K562 (cell line): Measurements from ENCODE around the gene SIGMAR1. TPM values are rescaled to one million over a fixed set of nuclear protein-coding genes. Genes with fewer than 3 reads are reported as not detected.

Source experiments
- ATAC-seq: fragments of 200-7000 bp; cut with Tn5 transposase; 3 replicates; pipeline ENCODE4 v1.9.1; 2020; ENCODE audit warnings: moderate library complexity
- BruUV-seq: library from RNA; stranded (reverse); fragments of 400-500 nt; replicated peaks from 2 replicates; lab custom pipeline; 2021; lab: Mats Ljungman, UMichigan
- CTCF ChIA-PET: fragments of 300-600 bp; formaldehyde crosslinking; extraction: SDS; loops from one replicate; lab custom pipeline; 2021; ENCODE audit warnings: low intra/inter-chr PET ratio; lab: Yijun Ruan, JAX
- POLR2A ChIA-PET: fragments of 300-600, 350-650 bp; sonication (Branson Sonifier 250); formaldehyde crosslinking; extraction: SDS; loops from one replicate; lab custom pipeline; 2021; ENCODE audit warnings: antibody characterized with exemption, inconsistent platforms; lab: Yijun Ruan, JAX
- DNase-seq, 4 experiments: peaks; one replicate each; pipeline versions ENCODE4 v3.0.0 to v3.0.0-alpha.2; 2011 to 2018; ENCODE audit warnings: low spot score in 3 of 4, mixed read lengths in 3 of 4; ENCODE audit errors: extremely low read depth in 1 of 4
- FAIRE-seq: peaks from 2 replicates; lab custom pipeline; 2011; peaks lifted over from hg19 to GRCh38; lab: Jason Lieb, UNC
- H2AFZ ChIP-seq: 2 replicates; pipeline ENCODE4 v1.6.0; 2011; ENCODE audit warnings: low read depth, low read length, control low read depth, inconsistent platforms
- H3K27ac ChIP-seq: fragments of 200-600 bp; 3 replicates; pipeline ENCODE4 v1.8.0; 2011; ENCODE audit warnings: low read depth, mild to moderate bottlenecking, control low read depth, inconsistent platforms, low read length, moderate library complexity, mixed read lengths; ENCODE audit errors: extremely low read depth
- H3K27me3 ChIP-seq, 2 experiments: fragments of 300-600 bp in 1 of 2; 2 replicates in 1 of 2; 3 replicates in 1 of 2; pipeline versions ENCODE4 v1.6.0 to v1.8.0; 2011; ENCODE audit warnings: inconsistent platforms in 2 of 2, low read length in 2 of 2, mild to moderate bottlenecking in 1 of 2, mixed read lengths in 1 of 2, moderate library complexity in 1 of 2; ENCODE audit not compliant: control insufficient read depth in 2 of 2, insufficient read depth in 2 of 2
- H3K36me3 ChIP-seq: fragments of 300-600 bp; 3 replicates; pipeline ENCODE4 v1.8.0; 2011; ENCODE audit warnings: mild to moderate bottlenecking, low read length, inconsistent platforms; ENCODE audit not compliant: control insufficient read depth, insufficient read depth
- H3K4me1 ChIP-seq, 2 experiments: fragments of 200-600 bp in 1 of 2; replicated peaks in 1 of 2; 2 replicates in 1 of 2; 3 replicates in 1 of 2; pipeline versions ENCODE4 v1.5.1 to v1.8.0; 2011; ENCODE audit warnings: inconsistent platforms in 2 of 2, low read length in 2 of 2, mild to moderate bottlenecking in 1 of 2, mixed read lengths in 1 of 2, moderate library complexity in 1 of 2; ENCODE audit not compliant: control insufficient read depth in 2 of 2, insufficient read depth in 2 of 2
- H3K4me2 ChIP-seq: 2 replicates; pipeline ENCODE4 v1.6.1; 2011; ENCODE audit warnings: low read length, control low read depth, inconsistent platforms, mixed read lengths; ENCODE audit not compliant: insufficient read depth
- H3K4me3 ChIP-seq: fragments of 200-600 bp; sonication (generic), shearing (Covaris generic); 2 replicates; pipeline ENCODE4 v1.5.1; 2016; ENCODE audit warnings: control low read depth, inconsistent platforms
- H3K79me2 ChIP-seq: fragments of 200-600 bp; 3 replicates; pipeline ENCODE4 v1.8.0; 2011; ENCODE audit warnings: low read length, inconsistent platforms; ENCODE audit not compliant: control insufficient read depth, insufficient read depth
- H3K9ac ChIP-seq, 2 experiments: 2 replicates each; pipeline versions ENCODE4 v1.6.0 to v1.6.1; 2011; ENCODE audit warnings: low read depth in 2 of 2, low read length in 2 of 2, control low read depth in 1 of 2, inconsistent platforms in 1 of 2, mild to moderate bottlenecking in 1 of 2, mixed read lengths in 1 of 2; ENCODE audit not compliant: insufficient read depth in 1 of 2
- H3K9me1 ChIP-seq: one replicate; pipeline ENCODE4 v1.6.0; 2011; ENCODE audit warnings: inconsistent platforms, mild to moderate bottlenecking, low read length, moderate library complexity; ENCODE audit not compliant: control insufficient read depth, insufficient read depth
- H3K9me3 ChIP-seq: replicated peaks from 2 replicates; pipeline ENCODE4 v1.5.1; 2011; ENCODE audit warnings: low read depth, low read length, inconsistent platforms; ENCODE audit not compliant: control insufficient read depth, insufficient read depth
- H4K20me1 ChIP-seq: replicated peaks from 2 replicates; pipeline ENCODE4 v1.6.1; 2011; ENCODE audit warnings: low read length, inconsistent platforms, mixed read lengths; ENCODE audit not compliant: control insufficient read depth, insufficient read depth
- BCLAF1 ChIP-seq, 2 experiments: fragments of 450-650 bp in 1 of 2; IDR thresholded peaks; 2 replicates each; pipeline ENCODE4 v1.6.1; 2011 to 2017; ENCODE audit warnings: low read depth in 2 of 2, antibody characterized with exemption in 1 of 2, borderline replicate concordance in 1 of 2, low read length in 1 of 2, mild to moderate bottlenecking in 1 of 2, mixed read lengths in 1 of 2; ENCODE audit not compliant: control insufficient read depth in 1 of 2
- BRF2 ChIP-seq: IDR thresholded peaks from 3 replicates; pipeline ENCODE4 v1.6.1; 2011; ENCODE audit warnings: borderline replicate concordance, mild to moderate bottlenecking; ENCODE audit not compliant: insufficient read length, insufficient read depth
- RBM17 ChIP-seq: fragments of 200-400 bp; formaldehyde crosslinking; IDR thresholded peaks from 2 replicates; pipeline ENCODE4 v1.6.1; 2017; ENCODE audit warnings: low read depth, mild to moderate bottlenecking, low read length, borderline replicate concordance
- ZNF695 ChIP-seq: fragments of 450-650 bp; formaldehyde crosslinking; IDR thresholded peaks from 2 replicates; pipeline ENCODE4 v1.4.0; 2020; ENCODE audit warnings: mild to moderate bottlenecking, moderate library complexity
- WGBS: fragments of 100-300 bp; shearing (Covaris generic); methylation state at CpG from one replicate; pipeline ENCODE4 v1.1.6; 2016; ENCODE audit warnings: low coverage, mixed read lengths; ENCODE audit not compliant: insufficient coverage; ENCODE audit errors: missing lambda C conversion rate; 5-methylcytosine and 5-hydroxymethylcytosine counted together
- in situ Hi-C: fragments of 300-500 bp; cut with MboI; formaldehyde crosslinking; loops from 4 replicates; pipeline ENCODE4 v1.15.0; 2018; ENCODE audit warnings: inconsistent platforms, mixed read lengths
- intact Hi-C: fragments of 100-400 bp; cut with micrococcal nuclease; formaldehyde crosslinking; loops from 2 replicates; pipeline ENCODE4 v1.14.2; 2022
- polyA plus RNA-seq, 8 experiments: library from polyadenylated mRNA; depleted of rRNA in 4 of 8; stranded (reverse) in 5 of 8; unstranded in 3 of 8; fragments of >200 nt; fragmentation: Nextera tagmentation in 2 of 8; fragmentation: Illumina TruSeq in 1 of 8; extraction: Ambion mirVana in 2 of 8; extraction: Trizol in 1 of 8; gene quantifications; 2 replicates each; pipeline versions ENCODE4 v1.2.1 to v1.2.3, GENCODE V29; 2011 to 2014; ENCODE audit warnings: inconsistent platforms in 1 of 8, missing spikeins in 1 of 8
- total RNA-seq, 7 experiments: library from RNA; depleted of rRNA in 6 of 7; stranded (reverse); fragments of >200 nt in 6 of 7; fragmentation: Illumina TruSeq in 2 of 7; extraction: Trizol in 2 of 7; gene quantifications; 2 replicates each; pipeline versions ENCODE4 v1.2.1 to v1.2.3, GENCODE V29; 2011 to 2021; ENCODE audit warnings: low replicate concordance in 1 of 7

SIGMAR1 gene
- total and polyA plus RNA-seq, 9 of the 15 experiments (the other 6 are each of a cell fraction or from before 2014, with no cell fraction given), result 6.9 to 80.0 (median 35.2) TPM

- ChIA-PET POLR2A (interaction anchor here (0.6 to 0.8 kb wide), 3 partner anchors 52 to 300 kb away, joined by 3 read pairs; no protein-coding TSS in a partner anchor), CTCF (no interaction called here)
- ATAC-seq (no peak), DNase-seq (no peak)
- Histone ChIP-seq H3K9ac (no peak overlapping the region), H3K4me1 (no peaks in the 10 kb centered on the region), H3K27me3 (no peaks in the 10 kb centered on the region), H2AFZ (no peak overlapping the region), H3K4me2 (no peak overlapping the region), H3K79me2 (no peaks in the 10 kb centered on the region), H3K4me3 (no peak overlapping the region), H3K9me1 (no peaks in the 10 kb centered on the region)
- TF ChIP-seq RBM17 (no peak), ZNF695 (CRISPR knock-in tag) (no peak), BRF2 (no peak), BCLAF1 (IDR thresholded peaks at IDR 0.05; ENCODE audit: borderline replicate concordance in 1 of 2, control insufficient read depth in 1 of 2, low read depth in 2 of 2, low read length in 1 of 2) (no peak)
- TF ChIP-seq, all 486 proteins: peak for 0
- no peaks in the 10 kb centered on the region for H4K20me1 ChIP-seq
- no peaks in the 10 kb centered on the region for H3K36me3 ChIP-seq
- no peaks in the 10 kb centered on the region for H3K9me3 ChIP-seq
- no peak for FAIRE-seq
- BruUV-seq, result no TSS peak
- in situ Hi-C loops, result no loop called here
- 31% methylated on average over 4 of the region's 4 CpGs for WGBS
- H3K27ac ChIP-seq, result no peak overlapping the region
- intact Hi-C loops, result no loop called here
Measured at GRCh38 chr9:34685591-34685990, 48.0 kb upstream of the SIGMAR1 start.
